Pulmonary artery endothelial cell (primary cell): Measurements from ENCODE around the gene ARL13A. TPM values are rescaled to one million over a fixed set of nuclear protein-coding genes. Genes with fewer than 3 reads are reported as not detected.
"Not testable (repeated sequence)": the region's sequence is repeated elsewhere in the genome, so short reads cannot be mapped to it uniquely, and the experiment has no call there.

Source experiments
- DNase-seq: peaks from one replicate; pipeline ENCODE4 v3.0.0-alpha.2; 2011; ENCODE audit warnings: low read depth, low spot score
- total RNA-seq: library from RNA; depleted of rRNA; stranded (reverse); fragments of >200 nt; gene quantifications from 2 replicates; pipeline ENCODE4 v1.2.3, GENCODE V29; 2014

ARL13A gene
- not detected in 2 replicates for total RNA-seq

DNA sequence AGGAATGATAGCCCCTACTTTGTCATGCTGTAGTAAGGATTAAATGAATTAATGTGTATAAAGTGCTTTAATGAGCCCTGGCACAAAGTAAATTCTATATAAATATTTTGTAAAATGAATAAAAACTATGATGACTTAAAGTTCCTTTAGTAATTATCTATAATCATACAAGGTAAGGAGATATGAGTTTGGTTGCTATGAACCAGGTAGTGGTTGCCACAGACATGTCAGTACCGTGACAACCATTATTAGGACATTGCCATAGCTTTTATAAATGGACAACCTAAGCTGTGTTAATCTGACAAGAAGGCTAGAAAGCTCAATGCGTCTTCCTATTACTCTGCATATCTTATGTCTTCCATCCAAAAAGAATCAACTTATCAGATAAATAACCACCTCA is at the start of gene ARL13A:
TSS of gene ARL13A (plus strand) at position 301 of the 400 bp plus-strand sequence. CDS start 3,982 bp downstream, outside the sequence.
- DNase-seq, result no peak

DNA sequence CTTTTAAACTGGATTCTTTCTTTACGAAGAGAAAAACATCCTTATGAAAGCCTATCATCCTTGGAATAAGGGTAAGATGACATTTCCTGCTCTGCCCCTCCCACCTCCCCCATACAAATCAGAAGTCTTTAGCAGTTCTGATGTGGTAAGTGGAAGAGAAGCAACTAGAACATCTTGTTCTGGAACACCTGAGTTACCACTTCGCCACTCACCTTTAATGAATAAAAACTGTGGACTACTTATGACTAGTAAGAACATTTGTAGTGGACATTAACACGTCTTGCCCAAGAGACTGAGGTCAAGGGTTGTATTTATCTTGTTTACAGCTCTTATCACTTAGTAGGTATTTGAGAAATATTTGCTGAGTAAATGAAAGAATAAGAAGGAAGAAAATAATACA is 45.1 kb upstream of the ARL13A start:
- DNase-seq, result no peak

DNA sequence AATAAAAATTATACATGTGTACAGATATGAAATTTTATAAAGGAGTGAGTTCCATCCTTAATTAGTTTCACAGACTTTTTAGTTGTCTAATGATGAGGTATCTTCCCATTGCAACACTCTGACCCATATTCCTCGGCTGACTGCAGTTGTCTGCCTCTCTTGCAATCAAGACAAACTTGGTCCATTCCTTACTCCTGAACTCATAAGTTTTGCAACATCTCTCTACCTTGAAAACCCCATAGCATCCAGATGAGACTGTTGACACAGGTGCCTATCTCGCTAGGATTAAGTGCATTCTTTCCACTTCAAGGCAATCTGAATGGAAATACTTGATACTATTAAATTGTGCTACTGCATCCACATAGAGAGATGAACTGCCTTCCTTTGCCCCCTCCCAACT is 43.1 kb upstream of the ARL13A start:
- DNase-seq, result no peak

DNA sequence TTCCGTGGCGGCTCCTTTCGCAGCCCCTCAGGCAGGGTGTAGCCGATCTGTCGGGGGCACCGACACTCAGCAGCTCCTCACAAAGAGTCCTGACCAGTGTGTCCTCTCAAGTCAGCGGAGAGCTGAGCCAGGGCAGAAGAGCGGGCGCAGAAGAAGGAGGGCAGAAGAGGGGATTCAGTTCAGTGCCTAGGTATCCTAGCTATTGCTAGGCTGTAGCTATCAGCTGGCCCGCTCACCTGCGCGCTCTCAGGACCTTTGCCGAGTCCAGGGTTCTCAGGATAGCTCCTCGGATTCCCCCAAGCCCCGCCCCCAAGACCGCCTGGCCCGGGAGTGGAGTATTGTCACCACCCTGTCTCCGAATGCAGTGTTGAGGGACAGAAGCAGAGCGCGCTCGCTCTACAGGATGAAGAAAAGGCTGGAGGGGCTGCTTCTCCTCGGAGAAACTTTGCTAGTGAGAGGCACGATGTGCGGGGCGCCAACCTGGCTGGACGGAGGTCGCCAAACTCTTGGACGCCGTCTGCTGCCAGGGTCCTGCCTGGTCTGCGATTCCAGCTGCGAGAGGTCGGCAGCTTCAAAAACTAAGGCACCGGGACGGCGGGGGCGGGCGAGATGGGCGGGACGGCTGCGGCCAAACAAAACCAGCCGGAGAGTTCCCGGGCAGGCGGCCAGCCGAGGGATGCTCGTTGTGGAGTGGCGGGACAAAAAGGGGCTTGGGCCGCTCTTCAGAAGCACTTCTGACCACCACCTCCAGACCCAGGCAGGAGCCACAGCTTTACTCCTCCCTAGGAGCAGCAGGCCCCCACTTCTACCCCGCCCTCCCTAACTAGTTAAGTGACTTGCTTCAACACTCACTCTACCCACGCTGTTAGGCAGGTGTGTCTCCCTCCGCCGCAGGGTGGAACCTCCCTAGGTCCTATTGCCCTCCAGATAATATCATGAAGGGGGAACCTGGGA is 40.6 kb upstream of the ARL13A start, which contains the start of gene XKRX:
TSS of gene XKRX (minus strand) at position 258 of the 954 bp plus-strand sequence. CDS start 613 bp downstream, outside the sequence.
- no peak for DNase-seq

DNA sequence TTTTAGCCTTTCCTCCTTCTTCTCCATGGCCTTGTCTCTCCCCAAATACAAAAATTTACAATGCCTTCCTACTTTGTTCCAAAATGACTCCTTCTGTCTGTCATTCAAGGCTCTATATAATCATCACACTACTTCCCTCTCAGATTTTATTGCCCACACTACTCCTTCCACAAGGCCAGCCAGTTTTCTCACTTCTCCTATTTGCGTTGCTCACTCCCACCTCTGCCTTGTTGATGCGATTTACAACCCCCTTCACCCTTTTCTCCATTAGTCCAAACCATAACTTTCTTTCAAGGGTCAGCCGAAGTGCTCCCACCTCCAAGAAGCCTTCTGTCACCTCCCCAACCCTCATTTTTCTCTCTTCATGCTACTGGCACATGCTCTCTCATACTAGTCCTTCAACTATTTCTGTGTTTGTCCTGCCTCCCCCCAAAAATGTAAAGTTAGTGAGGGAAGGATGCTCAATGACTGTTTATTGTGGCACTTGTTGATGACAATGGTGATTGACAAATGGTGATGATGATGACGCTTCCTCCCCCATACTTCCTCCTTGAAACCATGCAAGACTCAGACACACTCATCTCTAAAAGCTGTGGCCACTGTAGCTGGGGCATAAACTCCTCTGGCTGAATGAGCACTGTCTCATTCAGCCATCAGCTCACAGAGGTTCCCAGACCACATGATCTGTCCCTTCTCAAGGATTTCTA is 38.1 kb upstream of the ARL13A start:
- no peak for DNase-seq

DNA sequence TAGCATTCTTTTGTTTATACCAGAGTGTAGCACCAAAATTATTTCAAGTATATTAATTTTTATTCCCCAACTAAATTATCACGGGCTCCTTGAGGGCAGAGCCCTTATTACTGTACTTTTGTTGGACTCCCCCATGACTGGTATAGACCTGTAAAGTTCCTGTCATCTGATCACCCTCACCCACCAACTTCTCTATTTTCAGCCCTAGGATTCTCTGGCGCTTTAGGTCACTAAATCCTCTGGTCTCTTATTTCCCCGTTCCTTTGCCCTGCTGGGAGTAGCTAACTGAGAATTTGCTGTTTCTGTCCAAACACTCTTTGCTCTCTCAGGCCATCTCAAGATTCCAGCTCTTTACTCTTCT is 37.6 kb upstream of the ARL13A start:
- no peak for DNase-seq

DNA sequence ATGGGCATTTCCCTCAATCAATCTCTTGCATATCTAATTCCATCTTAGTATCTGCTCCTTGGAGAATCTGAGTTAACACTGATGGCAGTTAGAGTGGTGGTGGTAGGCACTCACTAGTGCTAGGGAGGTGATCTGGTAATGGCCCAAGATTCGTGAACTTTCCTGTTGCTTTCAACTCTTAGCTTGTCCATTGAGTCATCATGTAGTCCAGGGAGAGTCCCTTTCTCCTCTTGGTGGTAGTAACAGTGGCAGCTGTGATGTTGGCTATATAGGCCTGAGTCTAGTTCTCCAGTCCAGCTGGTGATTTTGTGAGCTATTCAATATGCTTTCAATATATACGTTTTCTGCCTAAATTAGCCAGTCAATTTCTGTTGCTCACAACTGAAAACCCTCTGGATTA is 33.7 kb upstream of the ARL13A start:
- DNase-seq, result no peak

DNA sequence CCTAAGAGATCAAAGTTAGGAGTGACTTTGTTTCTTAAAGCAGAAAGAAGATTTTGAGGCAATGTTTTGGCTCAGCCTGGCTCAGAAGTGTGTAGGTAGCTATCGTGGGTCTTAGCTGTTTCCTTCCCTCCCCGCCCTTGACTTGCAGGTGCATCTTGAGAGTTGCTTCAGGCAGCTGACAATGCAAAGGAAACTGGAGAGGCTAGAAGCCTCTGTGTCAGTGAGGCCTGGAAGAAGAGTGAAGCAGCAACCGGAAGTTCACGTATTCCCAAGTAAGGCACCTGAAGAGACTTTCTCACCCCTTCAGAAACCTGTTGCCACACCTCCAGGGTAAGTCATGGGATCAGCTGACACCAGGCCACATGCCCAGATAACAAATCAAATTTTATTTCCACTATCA is 30.2 kb upstream of the ARL13A start:
- DNase-seq, result no peak

DNA sequence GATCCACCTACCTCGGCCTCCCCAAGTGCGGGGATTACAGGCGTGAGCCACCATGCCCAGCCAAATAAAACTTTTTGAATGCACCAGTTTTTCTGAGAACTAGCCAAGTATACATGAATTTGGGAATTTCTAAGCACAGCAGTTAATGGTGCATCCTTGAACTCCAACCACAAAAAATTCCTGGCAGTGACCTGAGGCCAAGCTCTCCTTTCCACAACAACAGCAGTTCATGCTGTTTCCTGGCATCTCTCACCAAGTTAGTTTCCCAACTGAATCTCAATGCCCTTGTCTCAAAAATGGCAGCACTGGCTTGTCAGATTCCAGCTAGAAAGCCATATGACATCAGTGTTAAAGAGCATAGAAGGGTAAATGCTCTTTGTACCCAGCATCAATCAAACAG is 24.9 kb upstream of the ARL13A start:
- DNase-seq, result no peak

DNA sequence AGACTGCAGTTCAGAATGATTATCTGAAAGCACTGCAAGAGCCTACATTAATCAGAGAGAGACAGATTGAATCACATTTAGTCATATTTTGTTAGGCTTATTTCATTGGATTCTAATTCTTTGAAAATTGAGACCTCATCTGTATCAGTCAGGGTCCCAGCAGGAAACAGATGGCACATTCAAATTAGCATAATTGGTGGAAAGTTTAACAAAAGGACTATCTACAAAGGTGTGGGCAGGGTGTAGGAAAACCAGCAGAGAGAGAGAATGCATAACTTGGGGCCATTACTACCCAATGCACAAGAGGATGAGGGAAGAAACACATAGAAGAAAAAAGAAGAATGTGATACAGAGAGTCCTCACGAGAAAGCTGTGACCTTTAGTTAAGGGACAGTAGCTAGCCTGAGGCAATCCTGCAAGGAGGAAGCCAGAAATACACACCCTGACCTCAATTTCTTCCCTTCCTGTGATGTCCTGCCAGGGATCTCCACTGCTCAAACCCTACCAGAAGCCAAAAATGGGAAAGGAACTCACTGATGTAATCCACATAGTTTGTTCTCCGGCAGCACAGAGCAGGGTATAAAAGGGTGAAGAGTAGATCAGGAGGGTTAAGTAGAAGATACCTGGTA is 23.1 kb upstream of the ARL13A start:
- no peak for DNase-seq

DNA sequence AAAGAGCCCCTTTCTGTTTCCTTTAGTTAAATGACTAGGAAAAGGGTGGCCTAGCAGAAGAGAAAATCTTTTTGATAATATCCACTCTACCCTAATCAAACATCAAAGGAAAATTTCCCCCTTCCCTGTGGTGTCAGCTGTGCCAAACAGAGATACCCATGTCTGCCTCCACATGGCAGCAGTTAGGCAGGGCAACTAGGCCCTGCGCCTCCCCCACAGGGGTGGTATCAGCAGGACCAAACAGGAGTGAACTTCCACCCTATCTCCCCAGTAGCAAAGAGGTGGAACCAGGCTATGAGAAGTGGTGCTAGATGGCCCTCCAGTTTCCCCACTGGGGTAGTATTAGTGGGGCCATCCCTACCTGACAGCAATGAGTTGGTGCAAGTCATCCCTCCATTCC is 21.0 kb upstream of the ARL13A start:
- DNase-seq, result no peak

DNA sequence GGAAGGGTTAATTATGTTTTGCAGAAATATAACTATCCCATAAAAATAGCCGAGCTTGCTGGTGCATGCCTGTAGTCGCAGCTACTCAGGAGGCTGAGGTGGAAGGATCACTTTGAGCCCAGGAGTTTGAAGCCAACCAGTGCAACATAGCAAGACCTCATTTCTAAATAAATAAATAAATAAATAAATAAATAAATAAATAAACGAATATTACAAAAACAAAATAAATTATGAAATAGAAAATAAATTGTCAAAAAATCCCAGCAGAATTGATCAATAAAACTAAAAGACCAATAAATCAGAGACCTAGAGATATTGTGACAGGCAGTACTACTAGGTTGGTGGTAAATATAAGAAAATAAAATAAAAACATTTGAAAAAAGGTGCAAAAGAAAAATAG is 6.7 kb upstream of the ARL13A start:
- DNase-seq, result no peak

DNA sequence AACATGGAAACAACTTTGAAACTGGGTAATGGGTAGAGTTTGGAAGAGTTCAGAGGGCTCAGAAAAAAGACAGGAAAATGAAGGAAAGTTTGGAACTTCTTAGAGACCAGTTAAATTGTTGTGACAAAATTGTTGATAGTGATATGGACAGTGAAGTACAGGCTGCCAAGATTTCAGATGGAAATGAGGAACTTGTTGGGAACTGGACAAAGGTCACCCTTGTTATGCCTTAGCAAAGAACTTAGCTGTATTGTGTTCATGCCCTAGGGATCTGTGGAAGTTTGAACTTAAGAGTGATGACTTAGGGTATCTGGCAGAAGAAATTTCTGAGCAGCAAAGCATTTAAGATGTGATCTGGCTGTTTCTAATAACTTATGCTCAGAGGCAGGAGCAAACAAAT is 5.1 kb upstream of the ARL13A start:
- DNase-seq, result no peak

DNA sequence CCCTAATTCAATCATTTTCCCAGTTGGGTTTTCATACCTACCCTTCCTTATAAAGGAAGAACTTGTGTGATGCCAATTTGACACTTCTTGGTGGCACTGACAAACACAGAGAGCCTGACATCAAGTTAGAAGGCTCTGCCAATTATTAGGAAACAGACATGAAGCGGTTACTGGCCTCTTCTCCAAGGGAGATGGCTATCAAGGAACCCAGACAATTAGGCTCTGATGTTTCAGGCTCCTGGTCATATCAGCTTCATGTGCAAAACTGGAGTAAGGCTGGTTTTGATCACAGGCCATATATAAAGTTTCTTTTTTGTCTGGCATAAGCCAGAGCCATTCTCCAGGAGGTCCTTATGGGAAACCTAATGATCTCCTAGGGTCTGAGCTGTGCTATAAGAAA is 428 bp downstream of the ARL13A start:
- no peak for DNase-seq

DNA sequence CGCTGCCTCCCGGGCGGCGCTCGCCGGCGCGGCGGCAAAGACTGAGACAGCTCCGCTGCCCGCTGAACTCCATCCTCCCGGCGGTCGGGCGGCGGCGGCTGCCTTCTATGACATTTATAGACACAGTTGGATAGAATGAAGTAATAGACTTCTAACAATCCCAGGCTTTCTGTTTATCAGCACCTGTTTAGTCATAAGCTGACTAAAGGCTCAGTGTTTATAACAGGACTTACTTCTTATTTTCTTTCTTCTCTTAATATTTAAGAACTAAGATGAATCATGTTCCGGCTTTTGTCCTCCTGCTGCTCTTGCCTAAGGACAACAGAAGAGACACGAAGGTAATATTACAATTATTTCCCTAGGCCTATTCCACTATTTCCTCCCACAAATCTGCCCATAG is 3.9 kb downstream of the ARL13A start:
- DNase-seq, result peak; percentile 57

DNA sequence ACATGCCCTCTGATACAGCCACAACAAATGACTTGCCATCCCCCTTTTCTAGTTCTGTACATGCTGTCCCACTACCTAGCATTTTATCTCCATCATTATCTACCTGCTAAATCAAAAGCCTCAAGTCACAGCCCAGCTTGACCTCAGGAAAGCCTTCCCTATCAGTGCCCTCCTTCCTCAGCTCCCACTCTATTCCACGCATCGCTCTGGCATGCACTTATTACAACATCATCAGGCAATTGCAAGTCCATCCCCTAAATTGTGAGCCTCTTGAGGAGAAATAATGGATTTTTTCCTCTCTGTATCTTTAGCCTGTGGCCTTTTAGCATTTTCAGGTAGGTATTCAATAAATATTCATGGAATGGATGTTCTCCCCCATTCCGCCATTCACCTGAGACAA is 5.7 kb downstream of the ARL13A start:
- DNase-seq, result no peak

DNA sequence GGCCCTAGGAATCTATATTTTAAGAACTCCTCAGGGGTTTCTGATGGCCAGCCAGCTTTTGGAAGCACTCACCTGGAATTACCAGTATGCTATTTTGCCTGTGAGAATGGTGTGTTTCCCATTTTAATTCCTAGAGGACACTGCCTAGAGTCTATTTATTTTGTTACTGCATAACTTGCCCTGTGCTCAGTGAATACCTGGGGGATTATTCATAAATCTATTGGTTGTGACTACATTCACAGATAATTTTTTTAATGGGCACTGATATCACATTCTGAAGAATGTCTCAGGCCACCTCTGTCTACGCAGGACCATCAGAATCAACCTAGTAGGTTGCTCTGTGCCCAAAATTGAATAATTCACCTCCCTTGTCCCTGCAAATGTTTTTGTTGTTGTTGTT is 6.7 kb downstream of the ARL13A start:
- DNase-seq, result no peak

DNA sequence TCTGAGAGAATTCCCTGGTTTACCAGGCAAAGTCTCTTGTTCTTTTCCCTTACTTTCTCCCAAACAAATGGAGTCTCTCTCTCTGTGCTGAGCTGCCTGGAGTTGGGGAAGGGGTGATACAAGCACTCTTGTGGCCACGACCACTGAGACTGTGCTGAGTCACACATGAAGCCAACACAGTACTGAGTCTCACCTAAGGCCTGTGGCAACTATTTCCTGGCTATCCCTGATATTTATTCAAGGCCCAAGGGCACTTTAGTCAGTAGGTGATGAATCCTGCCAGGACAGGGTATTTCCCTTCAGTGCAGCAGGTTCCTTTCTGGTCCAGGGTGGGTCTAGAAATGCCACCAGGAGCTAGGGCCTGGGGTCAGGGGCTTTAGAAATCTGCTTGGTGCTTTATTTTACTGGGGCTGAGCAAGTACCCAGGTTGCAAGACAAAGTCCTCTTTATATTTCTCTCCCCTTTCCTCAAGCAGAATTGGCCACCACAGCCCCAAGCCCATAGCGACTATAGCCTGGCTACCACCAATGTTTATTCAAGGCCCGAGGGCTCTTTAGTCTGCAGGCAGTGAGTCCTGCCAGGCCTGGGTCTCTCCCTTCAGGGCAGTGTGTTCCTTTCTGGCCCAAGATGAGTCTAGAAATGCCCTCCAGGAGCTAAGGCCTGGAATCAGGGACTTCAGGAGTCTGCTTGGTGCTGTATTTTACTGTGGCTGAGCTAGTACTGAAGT is 10.5 kb downstream of the ARL13A start:
- no peak for DNase-seq

DNA sequence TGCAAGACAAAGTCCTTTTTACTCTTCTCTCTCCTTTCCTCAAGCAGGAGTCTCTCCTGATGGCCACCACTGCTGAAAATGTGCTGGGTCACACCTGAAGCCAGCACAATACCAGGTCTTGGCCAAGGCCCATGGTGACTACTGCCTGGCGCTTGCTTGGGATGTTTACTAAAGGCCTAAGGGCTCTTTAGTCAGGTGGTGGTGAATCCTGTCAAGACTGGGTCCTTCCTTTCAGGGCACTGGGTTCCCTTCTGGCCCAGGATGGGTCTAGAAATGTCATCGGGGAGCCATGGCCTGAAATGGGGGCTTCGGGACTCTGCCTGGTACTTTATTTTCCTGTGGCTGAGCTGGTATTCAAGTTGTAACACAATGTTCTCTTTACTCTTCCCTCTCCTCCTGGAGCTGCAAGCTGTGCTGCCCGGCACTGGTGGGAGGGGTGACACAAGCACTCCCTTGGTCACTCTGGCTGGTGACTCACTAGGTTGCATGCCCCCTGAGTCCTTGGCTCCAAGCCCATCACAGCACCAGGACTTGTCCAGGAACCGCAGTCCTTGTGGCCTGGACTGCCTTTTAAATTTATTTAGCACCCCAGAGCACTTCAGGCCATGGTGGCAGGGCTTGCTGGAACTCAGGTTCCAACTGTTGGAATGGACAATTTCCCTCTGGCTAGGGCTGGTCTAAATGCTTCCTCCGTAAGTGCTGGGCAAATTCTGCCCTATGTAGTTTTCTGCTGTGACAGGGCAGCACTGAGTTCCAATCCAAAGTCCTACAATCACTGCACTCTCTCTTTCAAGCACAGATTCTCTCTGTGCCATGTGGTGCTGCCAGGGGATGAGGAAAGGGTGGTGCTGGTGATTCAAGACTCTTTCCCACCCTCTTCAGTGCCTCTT is 11.3 kb downstream of the ARL13A start:
- peak; percentile 30 for DNase-seq

DNA sequence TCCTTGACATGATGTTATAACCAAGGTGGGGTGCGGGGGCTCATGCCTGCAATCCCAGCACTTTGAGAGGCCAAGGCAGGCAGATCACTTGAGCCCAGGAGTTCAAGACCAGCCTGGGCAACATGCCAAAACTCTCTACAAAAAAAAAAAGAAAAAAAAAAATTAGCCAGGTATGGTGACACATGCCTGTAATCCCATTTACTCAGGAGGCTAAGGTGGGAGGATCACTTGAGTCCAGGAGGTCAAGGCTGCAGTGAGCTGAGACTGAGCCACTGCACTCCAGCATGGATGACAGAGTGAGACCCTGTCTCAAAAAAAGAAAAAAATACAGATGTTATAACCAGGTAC is 12.0 kb downstream of the ARL13A start:
- DNase-seq, result not testable (repeated sequence)

DNA sequence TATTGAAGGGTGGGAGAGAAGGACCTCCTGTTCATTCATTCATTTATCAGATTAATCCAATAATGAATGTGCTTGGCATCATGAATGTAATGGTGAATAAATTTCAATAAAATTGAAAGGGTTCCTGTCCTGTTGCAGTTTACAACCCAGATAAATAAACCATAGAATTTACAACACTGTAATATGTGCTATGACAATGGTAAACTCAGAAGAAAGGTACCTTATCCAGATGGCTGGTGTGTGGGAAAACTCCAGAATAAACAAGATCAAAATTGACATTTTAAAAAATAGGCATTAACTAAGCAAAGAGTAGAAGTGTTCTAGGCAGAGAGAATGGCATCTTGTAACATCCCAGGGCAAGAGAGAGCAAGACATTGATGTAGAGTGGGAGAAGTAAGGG is 15.3 kb downstream of the ARL13A start:
- no peak for DNase-seq
